GM19468 (cell line): ENCODE data around the gene KRT84.
"Not testable (repeated sequence)": the region's sequence is repeated elsewhere in the genome, so short reads cannot be mapped to it uniquely, and the experiment has no call there.

Source experiments
- ATAC-seq: cut with Tn5 transposase; IDR thresholded peaks from one replicate; pipeline ENCODE4 v1.9.1; 2021; ENCODE audit warnings: mild to moderate bottlenecking, moderate library complexity, moderate number of reproducible peaks; ENCODE audit not compliant: unreplicated experiment; ENCODE audit errors: extremely low read depth

KRT84 gene

DNA sequence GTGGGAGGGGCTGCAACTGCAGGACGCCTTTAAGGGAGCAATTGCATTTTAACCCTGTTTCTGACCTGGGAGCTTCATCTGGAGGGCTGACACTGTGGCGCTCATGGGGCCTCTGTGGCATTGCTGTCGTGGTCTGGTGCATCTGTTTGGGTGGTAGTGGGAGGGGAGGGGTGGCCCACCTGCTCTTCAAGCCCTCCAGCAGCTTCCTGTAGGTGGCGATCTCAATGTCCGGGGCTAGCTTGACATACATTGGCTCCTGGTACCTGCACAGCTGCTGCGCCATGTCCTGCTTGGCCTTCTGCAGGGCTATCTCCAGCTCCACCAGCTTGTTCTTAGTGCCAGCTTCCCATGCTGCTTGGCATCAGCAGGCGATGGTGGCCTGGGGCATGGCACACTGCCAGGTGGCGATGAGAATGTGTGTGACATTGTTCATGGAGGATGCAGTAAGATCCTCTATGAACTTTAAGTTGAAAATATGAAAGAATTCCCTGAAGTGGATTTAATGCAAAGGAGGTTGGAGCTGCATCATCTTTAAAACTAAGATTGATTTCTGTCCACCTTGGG, 28.4 kb upstream of the KRT84 start:
- ATAC-seq, result no peak

DNA sequence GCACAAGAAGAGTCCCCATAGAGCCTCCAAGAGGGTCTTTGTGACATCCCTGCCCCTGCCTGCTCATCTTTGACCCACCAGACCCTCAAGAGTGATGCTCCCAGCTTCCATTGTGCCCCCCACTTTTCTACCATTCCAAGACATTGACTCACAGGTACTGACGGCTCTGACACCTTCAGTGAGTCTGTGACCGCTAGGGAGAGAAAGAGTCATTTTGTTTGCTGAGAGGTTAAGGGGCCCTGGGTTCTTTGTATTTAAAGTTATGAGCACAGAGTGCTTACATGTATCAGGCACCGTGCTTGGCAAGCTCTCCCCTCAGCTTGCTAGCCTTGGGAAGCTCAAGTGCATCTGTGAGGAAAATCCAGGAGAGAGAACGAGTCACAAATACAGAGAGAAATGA, 27.8 kb upstream of the KRT84 start:
- no peak for ATAC-seq

DNA sequence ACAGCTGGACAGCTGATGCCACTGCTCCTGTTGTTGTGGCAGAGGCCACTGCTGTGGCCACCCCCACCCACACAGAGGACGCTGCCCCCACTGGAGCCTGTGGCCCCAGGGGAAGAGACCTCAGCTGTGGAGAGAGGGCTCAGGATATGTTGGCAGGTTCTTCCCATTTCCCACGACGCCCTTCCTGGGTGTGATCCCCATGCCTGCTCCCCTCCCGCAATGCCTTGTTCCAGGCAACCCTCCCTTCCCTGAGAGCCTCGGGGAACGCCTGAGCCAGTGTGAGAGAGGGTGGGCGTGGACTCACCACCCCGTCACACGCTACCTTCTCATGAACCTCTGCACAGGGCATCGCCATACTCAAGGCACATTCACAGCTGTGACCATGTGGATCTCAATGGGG, 26.4 kb upstream of the KRT84 start:
- no peak for ATAC-seq

DNA sequence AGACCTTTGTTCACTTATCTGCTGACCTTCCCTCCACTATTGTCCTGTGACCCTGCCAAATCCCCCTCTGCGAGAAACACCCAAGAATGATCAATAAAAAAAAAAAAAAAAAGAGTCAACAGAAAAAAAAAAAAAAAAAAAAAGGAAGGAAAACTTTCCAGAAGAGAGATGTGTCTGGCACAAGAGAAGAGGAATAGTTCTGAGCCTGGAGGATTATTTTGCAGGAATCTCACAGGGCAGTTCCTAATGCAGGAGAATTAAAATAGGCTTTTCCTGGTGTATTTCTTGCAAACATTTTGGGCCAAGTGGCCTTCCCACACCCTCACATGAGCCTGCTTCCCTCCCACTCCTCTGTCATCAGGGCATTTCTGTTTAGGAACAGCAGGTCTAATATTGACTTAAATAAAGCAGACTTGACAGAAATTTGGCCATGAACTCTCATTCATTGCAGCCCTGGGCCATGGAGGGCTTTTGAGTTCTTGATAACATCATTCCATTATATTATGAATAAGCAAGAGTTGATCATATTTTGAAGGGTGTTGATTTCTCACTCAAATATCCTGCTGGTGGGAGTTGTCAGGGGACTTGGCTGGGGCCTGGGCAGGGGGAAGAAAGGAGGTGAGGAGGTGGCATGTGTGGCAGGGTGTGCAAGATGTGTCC, 25.3 kb upstream of the KRT84 start:
- ATAC-seq, result not testable (repeated sequence)

DNA sequence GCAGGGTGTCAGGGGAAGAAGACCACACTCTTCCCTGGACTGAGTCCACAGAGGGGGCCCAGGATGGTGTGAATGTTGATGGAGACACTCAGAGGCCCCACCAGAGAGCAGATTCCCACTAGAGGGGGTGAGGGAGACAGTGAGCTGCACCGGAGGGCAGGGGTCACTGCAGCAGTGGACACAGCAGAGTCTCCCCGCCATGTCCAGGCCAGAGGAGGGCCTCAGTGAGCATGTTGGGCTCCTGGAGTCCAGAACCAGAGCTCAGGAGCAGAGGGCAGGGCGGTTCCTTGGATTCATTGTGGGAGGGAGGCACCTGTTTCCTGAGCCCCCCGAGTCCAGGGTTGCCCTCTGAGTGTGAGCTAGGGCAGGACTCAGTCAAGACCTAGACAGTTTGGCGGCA, 22.5 kb upstream of the KRT84 start:
- no peak for ATAC-seq

DNA sequence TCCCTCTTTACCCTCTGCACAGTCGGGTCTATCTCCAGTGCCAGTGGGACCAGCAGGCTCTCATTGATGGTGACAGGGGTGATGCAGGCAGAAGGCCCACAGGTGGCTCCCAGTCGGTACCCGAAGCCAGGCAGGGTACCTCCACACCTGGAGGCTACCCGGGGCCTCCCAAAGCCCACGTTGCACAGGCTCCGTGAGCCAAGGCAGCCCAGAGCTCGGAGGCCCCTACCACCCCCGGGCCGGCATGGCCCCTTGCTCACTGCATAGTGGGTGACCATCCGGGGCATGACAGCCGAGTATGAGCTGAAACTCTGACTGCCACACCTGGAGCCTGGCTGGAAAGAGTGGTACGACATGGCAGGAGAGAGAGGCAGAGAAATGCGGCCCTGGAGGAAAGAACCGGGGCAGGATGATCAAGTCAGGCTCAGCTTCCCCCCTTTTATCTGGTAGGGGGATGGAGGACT, 20.5 kb upstream of the KRT84 start, which contains the start of gene KRT82:
TSS of gene KRT82 (minus strand) at position 414 of the 464 bp plus-strand sequence. CDS start at position 356, 58 bp downstream.
- ATAC-seq, result no peak

DNA sequence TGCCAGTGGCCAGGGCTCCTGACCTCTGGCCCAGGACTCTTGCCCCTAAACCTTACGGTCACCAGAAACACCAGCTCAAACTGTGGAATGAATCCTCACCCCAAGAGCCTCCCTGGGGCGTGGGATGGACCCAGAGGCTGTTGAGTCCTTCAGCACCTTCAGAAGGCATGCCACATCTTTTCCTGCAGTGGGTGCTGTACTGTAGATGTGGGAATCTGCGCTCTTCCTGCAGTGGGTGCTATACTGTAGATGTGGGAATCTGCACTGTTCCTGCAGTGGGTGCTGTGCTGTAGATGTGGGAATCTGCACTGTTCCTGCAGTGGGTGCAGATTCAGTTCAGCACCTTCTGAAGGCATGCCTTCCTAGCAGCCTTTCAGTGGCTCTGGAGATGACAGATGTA, 19.5 kb upstream of the KRT84 start:
- no peak for ATAC-seq

DNA sequence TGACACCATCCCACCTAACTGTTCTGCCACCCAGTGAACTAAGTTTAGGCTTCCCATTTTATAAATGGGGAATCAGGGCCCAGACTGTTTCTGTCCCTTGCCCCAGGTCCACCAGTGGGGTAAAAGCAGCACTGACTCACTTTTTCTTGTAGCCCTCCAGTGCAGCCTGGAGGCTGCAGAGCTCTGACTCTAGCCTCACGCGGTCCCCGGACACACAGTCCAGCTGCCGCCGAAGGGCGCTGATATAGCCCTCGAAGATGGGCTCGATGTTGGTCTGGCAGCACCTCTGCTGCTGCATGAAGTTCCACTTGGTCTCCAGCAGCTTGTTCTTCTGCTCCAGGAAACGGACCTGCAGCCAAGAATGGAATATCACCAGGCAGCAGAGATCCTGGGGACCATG, 18.1 kb upstream of the KRT84 start:
- no peak for ATAC-seq

DNA sequence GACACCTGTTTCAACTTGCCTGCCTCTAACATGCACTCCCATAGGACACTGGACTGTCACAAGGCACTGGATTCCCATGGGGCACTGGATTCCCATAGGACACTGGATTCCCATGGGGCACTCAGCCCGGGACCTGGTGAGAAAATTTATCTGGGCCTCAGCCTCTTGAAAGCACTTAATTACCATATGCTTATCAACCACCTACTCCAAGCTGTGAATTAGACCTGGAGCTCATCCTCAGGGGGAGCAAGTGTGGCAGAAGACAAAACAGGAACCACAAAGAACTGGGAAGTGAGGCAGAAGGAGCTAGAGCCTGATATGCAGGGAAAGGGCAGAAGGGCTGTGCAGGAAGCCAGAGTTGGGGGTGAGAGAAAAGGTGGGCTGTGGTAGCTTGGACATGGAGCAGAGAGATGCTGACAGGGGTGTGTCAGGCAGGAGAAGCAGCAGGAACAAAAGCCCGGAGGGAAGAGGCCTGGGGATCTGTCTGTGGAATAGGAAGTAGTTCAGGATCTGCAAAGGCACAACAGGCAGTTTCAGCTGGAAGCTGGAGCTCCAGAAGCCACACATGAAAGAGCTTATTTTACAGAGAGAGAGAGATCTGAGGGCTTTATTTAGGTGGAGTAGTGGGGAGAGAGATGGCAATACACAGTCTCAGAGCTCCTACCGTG, 17.6 kb upstream of the KRT84 start:
- ATAC-seq, result no peak

DNA sequence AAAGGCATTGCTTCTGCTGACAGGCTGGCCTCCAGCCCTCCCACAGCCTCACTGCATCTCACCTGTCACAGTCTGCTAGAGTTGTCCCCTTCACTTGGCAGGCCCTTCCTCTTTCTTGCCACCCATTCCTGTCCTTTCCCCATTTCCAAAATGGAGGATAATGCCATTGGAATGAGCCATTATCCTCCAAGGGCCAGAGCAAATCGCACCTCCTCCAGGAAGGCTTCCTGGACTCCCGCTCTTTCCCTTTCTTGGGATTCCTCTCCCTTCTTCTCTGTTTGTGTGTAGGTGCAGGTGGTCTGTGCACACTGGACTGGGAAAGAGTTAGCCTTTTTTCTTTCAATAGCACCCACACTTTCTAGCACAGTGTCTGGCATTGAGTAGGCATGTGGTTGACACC, 16.9 kb upstream of the KRT84 start:
- no peak for ATAC-seq

DNA sequence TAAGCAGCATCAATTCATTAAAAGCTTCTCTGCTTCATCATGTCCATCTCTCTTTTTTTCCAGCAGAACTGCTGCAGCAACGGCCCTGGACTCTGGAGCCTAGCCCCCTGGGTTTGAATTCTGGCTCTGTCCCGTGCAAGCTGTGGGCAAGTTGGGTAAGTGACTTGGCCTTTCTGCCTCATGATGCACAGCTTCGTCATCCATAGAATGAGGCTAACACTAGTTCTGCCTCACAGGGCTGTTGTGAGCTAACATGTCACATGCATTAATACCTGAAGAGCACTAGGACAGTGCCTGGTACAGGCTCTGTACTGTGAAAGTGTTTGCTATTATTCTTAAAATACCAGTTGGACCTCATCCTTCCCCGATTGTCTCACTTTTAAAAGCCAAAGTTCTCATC, 16.5 kb upstream of the KRT84 start:
- ATAC-seq, result no peak

DNA sequence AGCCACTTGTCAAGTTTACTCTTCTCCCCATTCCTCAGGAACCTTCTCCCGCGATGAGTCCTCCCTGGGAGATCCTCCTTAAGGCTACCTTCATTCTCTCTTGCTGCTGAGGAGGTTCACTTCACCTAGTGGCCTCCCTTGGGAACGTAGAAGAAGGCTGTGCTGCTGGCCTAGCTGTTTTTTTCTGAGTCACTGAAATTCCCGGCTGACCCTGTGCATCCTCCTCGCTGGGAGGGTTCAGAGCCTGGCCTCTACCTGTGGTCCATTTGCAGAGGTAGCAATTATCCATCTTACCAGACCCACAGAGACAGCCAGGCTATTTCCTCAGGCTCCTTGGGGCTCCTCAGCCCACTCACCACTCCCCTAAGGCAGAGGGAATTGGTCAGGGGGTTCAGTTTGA, 16.1 kb upstream of the KRT84 start:
- ATAC-seq, result no peak

DNA sequence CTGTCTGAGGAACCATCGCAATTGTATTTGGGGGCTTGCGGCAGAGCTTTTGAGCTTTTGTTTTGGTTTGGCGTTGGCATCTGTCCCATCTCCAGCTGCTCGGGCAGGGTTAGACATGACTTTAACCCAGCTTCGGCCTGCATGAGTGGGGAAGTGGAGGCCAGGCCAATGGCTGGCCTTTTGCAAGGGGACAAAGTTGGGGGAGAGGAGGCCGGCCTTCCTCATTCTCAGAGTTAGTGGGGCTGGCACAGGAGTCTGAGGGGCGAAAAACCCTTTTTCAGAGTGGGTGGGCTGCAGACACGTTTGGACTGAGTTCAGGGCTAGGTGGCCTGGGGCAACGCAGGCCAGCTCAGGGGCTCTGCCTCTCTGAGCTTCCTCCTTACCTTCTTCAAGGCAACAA, 15.5 kb upstream of the KRT84 start:
- ATAC-seq, result no peak

DNA sequence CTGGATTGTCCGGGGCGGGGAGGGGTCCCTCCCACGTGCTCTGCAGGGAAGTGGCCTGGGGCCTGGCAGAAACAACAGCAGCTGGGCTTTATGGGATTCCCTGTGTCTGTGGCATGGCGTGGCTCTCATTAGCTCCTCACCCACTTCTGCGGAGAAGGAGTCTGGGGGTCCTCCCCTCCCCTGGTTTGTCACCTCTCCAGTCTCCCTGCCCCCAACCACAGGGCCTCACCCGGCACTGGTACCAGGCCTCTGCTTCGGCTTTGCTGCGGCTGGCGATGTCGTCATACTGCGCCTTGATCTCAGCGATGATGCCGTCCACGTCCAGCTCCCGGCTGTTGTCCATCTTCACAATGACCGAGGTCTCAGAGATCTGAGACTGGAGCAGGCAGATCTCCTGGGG, 14.3 kb upstream of the KRT84 start:
- ATAC-seq, result no peak

DNA sequence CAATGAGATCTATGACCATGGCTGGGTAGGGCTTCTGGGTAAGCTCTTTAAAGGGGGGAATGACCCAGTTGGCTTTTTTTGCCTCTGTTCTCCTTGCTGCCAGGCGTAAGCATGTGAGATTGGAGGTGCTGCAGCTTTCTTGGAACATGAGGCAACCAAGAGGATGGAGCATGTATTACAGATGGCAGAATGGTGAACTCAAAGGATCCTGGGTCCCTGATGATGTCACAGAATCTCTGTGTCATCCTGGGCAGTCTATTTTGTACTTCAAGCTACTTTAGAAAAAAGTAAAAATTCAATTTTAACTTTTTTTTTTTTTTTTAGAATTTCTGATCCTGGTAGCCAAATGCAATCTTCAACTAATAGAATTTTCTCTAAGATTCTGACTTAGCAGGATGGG, 12.7 kb upstream of the KRT84 start:
- no peak for ATAC-seq

DNA sequence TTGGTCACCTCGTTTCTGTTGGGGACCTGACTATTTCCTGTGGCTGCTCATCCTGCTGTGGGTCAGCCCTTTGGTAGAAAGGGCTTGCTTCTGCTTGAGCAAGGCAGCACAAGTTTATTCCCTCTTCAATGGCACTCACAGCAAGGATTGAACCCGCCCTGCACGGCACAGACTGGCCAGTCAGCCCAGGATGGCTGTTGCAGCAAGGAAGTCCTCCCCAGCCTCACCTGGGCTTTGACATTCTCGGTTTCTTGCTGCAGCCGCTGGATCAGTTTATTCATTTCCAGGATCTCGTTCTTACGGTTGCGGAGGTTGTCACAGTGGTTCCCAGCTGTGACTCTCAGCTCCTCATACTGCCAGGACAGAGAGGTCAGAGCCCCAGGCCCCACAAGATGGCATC, 11.2 kb upstream of the KRT84 start:
- ATAC-seq, result no peak

DNA sequence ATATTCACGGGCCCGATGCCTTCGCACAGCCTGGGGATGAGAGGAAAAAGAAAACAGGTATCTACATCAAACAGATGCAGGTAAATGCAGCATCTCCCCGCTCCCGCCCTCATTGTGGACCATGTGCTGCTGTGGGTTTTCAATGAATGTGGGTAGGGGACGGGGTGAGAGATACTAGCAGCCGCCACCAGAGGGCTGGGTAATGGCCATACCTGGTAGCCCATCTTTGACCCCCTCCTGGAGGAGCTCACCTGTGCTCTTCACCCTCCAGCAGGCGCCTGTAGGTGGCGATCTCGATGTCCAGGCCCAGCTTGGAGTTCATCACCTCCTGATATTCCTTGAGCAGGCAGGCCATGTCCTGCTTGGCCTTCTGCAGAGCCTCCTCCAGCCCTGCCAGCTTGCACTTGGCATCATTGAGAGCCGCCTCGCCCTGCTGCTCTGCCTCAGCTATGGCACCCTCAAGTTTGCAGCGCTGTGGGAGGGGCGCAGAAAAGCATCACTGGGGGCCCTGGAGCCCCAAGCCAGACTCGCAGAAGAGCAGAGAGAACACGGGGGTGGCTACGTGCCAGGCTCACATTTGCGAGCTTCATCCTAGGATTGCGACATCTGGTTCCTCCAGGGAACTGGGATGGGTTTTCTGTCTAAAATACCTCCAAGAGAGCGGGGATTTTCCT, 10.4 kb upstream of the KRT84 start:
- no peak for ATAC-seq

DNA sequence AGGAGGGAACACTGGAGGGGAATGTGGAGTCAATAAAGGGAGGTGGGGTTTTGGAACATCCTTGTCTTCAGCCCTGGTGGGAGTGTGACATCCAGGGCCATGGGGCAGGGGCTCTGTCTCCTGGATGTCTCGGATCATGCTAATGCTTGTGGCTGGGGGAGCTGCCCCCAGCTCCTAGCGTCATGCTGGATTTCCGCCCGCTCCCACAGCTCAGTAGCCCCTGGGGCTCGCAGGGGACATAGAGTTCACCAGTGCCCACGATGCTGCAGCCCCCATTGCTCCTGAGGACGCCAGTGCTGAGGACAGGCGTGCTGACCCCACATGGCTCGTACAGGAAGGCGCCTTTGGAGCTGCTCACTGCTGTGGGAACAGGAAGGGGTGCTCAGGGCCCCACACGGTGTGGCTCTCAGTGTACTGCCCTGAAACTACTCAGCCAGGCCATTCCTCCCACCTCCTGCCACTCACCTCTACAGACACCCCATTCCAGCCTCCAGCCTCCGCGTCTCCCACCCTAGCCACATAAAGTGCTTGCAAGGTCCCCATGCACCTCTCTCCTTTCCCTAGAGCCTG, 9.5 kb upstream of the KRT84 start:
- ATAC-seq, result no peak

DNA sequence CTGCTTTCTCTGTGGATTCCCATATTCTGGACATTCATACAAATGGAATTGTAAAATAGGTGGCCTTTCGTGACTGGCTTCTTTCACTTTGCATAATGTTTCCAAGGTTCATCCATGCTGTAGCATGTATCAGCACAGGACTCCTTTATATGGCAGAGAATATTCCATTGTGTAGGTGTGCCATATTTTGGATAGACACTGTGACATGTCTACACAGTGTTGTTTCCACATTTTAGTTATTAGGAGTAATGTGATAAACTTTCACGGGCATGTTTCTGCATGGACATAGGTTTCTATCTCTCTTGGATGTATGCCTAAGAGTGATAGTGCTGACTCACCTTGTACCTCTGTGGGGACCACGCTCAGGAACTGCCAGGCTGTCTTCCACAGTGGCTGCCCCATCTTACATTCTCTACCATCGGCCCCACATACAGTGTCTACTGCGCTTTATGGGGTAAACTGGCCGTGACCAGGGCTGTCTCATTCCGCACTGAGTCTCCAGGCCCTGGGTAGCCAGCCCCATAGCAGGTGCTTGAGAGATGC, 7.1 kb upstream of the KRT84 start:
- ATAC-seq, result no peak

DNA sequence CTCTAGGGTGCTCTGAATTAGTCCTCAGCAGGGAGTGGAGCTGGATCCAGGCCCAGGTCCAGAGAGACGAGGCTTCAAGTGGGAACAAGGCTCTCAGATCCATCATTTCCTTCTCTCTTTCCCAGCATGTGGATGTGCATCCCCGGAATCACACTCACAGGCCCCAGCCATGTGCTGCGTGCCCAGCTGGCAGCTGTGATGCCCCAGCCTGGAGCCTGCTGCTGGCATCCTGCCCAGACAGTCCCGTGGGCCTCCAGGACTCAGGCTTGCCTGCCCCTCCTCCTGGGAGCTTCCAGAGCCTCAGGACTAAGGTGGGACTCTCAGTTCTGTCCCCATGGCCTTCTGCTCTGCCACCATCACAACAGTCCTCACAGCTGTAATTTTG, 6.2 kb upstream of the KRT84 start:
- ATAC-seq, result no peak
